HG03196 (cell line): ENCODE data around the gene PI4K2A.
A peak's percentile ranks its signal among the peaks of the same experiment; 100 is the strongest.

Source experiments
- ATAC-seq: cut with Tn5 transposase; IDR thresholded peaks from one replicate; pipeline ENCODE4 v1.9.1; 2021; ENCODE audit not compliant: unreplicated experiment

Gene PI4K2A

GRCh38 chr10:97704341-97704740 is 63.9 kb downstream of the PI4K2A start:
- no peak for ATAC-seq

- no peak for ATAC-seq
These were observed 64.7 kb downstream of the PI4K2A start for GRCh38 chr10:97705006-97705670.

- ATAC-seq, result no peak
These were observed 66.8 kb downstream of the PI4K2A start for GRCh38 chr10:97707134-97707861.

GRCh38 chr10:97708167-97708566 is 67.7 kb downstream of the PI4K2A start:
- no peak for ATAC-seq

GRCh38 chr10:97708976-97709946 is 68.8 kb downstream of the PI4K2A start:
- no peak for ATAC-seq

- ATAC-seq, result no peak
These were observed 71.4 kb downstream of the PI4K2A start for GRCh38 chr10:97711640-97712572.

GRCh38 chr10:97713339-97713825 is 72.9 kb downstream of the PI4K2A start, which contains the start of gene MARVELD1:
Gene MARVELD1, plus strand, starts transcription at chr10:97713730. Its CDS starts 147 bp downstream, at chr10:97713877.
- no peak for ATAC-seq

- peak; percentile 75 for ATAC-seq
These were observed 73.4 kb downstream of the PI4K2A start for GRCh38 chr10:97713826-97714400.

GRCh38 chr10:97714401-97715258 is 74.2 kb downstream of the PI4K2A start:
- peak; percentile 20 for ATAC-seq

GRCh38 chr10:97715259-97715874 is 74.9 kb downstream of the PI4K2A start:
- no peak for ATAC-seq

- no peak for ATAC-seq
These were observed 77.2 kb downstream of the PI4K2A start for GRCh38 chr10:97717627-97718026.

GRCh38 chr10:97718178-97718577 is 77.7 kb downstream of the PI4K2A start:
- no peak for ATAC-seq

- no peak for ATAC-seq
These were observed 78.2 kb downstream of the PI4K2A start for GRCh38 chr10:97718659-97719142.

GRCh38 chr10:97719602-97720001 is 79.1 kb downstream of the PI4K2A start:
- ATAC-seq, result no peak

- ATAC-seq, result no peak
These were observed 81.7 kb downstream of the PI4K2A start for GRCh38 chr10:97721871-97722780.

- no peak for ATAC-seq
These were observed 82.5 kb downstream of the PI4K2A start for GRCh38 chr10:97723001-97723400.

- no peak for ATAC-seq
These were observed 84.0 kb downstream of the PI4K2A start for GRCh38 chr10:97724341-97724941.
